HepG2 (cell line): ENCODE results near the gene AAMP. TPM values are rescaled to one million over a fixed set of nuclear protein-coding genes. Genes with fewer than 3 reads are reported as not detected.
A peak's percentile ranks its signal among the peaks of the same experiment; 100 is the strongest.

Source experiments
- CBX1 ChIP-seq: IDR thresholded peaks from one replicate; pipeline ENCODE4 v1.6.1; 2016; ENCODE audit warnings: antibody characterized with exemption, low read depth
- DPF2 ChIP-seq: sonication (generic); formaldehyde crosslinking; IDR thresholded peaks from 2 replicates; pipeline ENCODE4 v1.4.0; 2020; ENCODE audit warnings: mild to moderate bottlenecking, low read depth, missing genetic modification reagents, borderline replicate concordance
- DR1 ChIP-seq: sonication (generic); formaldehyde crosslinking; IDR thresholded peaks from 2 replicates; pipeline ENCODE4 v1.8.0; 2021; ENCODE audit warnings: mild to moderate bottlenecking, missing genetic modification reagents, inconsistent platforms
- DZIP1 ChIP-seq: sonication (generic); formaldehyde crosslinking; IDR thresholded peaks from 2 replicates; pipeline ENCODE4 v1.5.0; 2020; ENCODE audit warnings: mild to moderate bottlenecking, missing genetic modification reagents
- FOXK1 ChIP-seq: sonication (generic); formaldehyde crosslinking; IDR thresholded peaks from 2 replicates; pipeline ENCODE4 v1.4.0; 2020; ENCODE audit warnings: low read depth, missing genetic modification reagents, borderline replicate concordance
- GLMP ChIP-seq: sonication (generic); formaldehyde crosslinking; IDR thresholded peaks from 2 replicates; pipeline ENCODE4 v1.9.0; 2021; ENCODE audit warnings: missing genetic modification reagents, mild to moderate bottlenecking, borderline replicate concordance
- IRF1 ChIP-seq: sonication (generic); formaldehyde crosslinking; IDR thresholded peaks from 2 replicates; pipeline ENCODE4 v1.4.0; 2020; ENCODE audit warnings: low read depth, mild to moderate bottlenecking, missing genetic modification reagents
- NFE2 ChIP-seq: sonication (generic); formaldehyde crosslinking; IDR thresholded peaks from 2 replicates; pipeline ENCODE4 v1.4.0; 2020; ENCODE audit warnings: missing genetic modification reagents
- SOX13 ChIP-seq, 3 experiments: fragments of 450-650 bp in 1 of 3; sonication (generic) in 1 of 3; formaldehyde crosslinking in 1 of 3; IDR thresholded peaks in 2 of 3; conservative IDR thresholded peaks in 1 of 3; 2 replicates each; pipeline versions ENCODE4 v1.5.0 to v1.6.1; 2016 to 2020; ENCODE audit warnings: antibody characterized with exemption in 1 of 3, mild to moderate bottlenecking in 1 of 3, missing compliant biosample characterization in 1 of 3, missing genetic modification reagents in 1 of 3, moderate library complexity in 1 of 3
- SRSF9 ChIP-seq: fragments of 200-400 bp; formaldehyde crosslinking; IDR thresholded peaks from 2 replicates; pipeline ENCODE4 v1.6.1; 2018; ENCODE audit warnings: borderline replicate concordance, mild to moderate bottlenecking, low read depth, low read length; ENCODE audit not compliant: insufficient read depth, poor library complexity, severe bottlenecking
- SYNCRIP ChIP-seq: fragments of 200-400 bp; formaldehyde crosslinking; IDR thresholded peaks from 2 replicates; pipeline ENCODE4 v1.6.1; 2018; ENCODE audit warnings: mild to moderate bottlenecking, low read depth, low read length; ENCODE audit not compliant: insufficient read depth
- TOE1 ChIP-seq: sonication (generic); formaldehyde crosslinking; IDR thresholded peaks from 2 replicates; pipeline ENCODE4 v1.4.0; 2020; ENCODE audit warnings: mild to moderate bottlenecking, missing genetic modification reagents
- ZFP90 ChIP-seq: sonication (generic); formaldehyde crosslinking; IDR thresholded peaks from 2 replicates; pipeline ENCODE4 v1.8.0; 2022; ENCODE audit warnings: missing genetic modification reagents, mild to moderate bottlenecking, inconsistent platforms, borderline replicate concordance
- ZNF296 ChIP-seq: sonication (generic); formaldehyde crosslinking; conservative IDR thresholded peaks from 2 replicates; pipeline ENCODE4 v1.5.0; 2020; ENCODE audit warnings: mild to moderate bottlenecking, missing genetic modification reagents
- ZNF432 ChIP-seq: sonication (generic); formaldehyde crosslinking; IDR thresholded peaks from 2 replicates; pipeline ENCODE4 v1.5.0; 2020; ENCODE audit warnings: missing genetic modification reagents, mild to moderate bottlenecking, borderline replicate concordance
- ZNF446 ChIP-seq: sonication (generic); formaldehyde crosslinking; IDR thresholded peaks from 2 replicates; pipeline ENCODE4 v1.5.0; 2020; ENCODE audit warnings: mild to moderate bottlenecking, missing genetic modification reagents
- ZNF562 ChIP-seq: sonication (generic); formaldehyde crosslinking; IDR thresholded peaks from 2 replicates; pipeline ENCODE4 v1.8.0; 2022; ENCODE audit warnings: missing genetic modification reagents, borderline replicate concordance
- ZNF569 ChIP-seq: sonication (generic); formaldehyde crosslinking; IDR thresholded peaks from 2 replicates; pipeline ENCODE4 v1.5.0; 2020; ENCODE audit warnings: mild to moderate bottlenecking, missing genetic modification reagents, moderate library complexity, borderline replicate concordance
- polyA plus RNA-seq, 8 experiments: library from polyadenylated mRNA; depleted of rRNA in 3 of 8; stranded (reverse) in 7 of 8; unstranded in 1 of 8; fragments of >200 nt; fragmentation: Illumina TruSeq in 4 of 8; extraction: Trizol in 4 of 8; gene quantifications; 2 replicates each; pipeline versions ENCODE4 v1.2.1 to v1.2.3, GENCODE V29; 2011 to 2016; ENCODE audit warnings: low read depth in 4 of 8, missing spikeins in 1 of 8, mixed read lengths in 1 of 8; ENCODE audit not compliant: insufficient read depth in 1 of 8
- total RNA-seq, 5 experiments: library from RNA; depleted of rRNA; stranded (reverse); fragments of >200 nt; fragmentation: Illumina TruSeq; extraction: Trizol; gene quantifications; 2 replicates each; pipeline ENCODE4 v1.2.3, GENCODE V29; 2016; ENCODE audit warnings: low read depth in 1 of 5
- TF ChIP-seq, protein P1 (sequence below): sonication (generic); formaldehyde crosslinking; IDR thresholded peaks from 2 replicates; pipeline ENCODE4 v1.4.0; 2020; ENCODE audit warnings: mild to moderate bottlenecking, missing genetic modification reagents
- TF ChIP-seq, protein P2 (sequence below), 2 experiments: sonication (generic) in 1 of 2; formaldehyde crosslinking in 1 of 2; IDR thresholded peaks; 2 replicates each; pipeline versions ENCODE4 v1.4.0 to v1.6.1; 2018 to 2020; ENCODE audit warnings: missing genetic modification reagents in 2 of 2, borderline replicate concordance in 1 of 2, low read depth in 1 of 2, mild to moderate bottlenecking in 1 of 2, missing biosample characterization in 1 of 2

AAMP gene
- total and polyA plus RNA-seq, 2 of the 13 experiments (the other 11 are each of a cell fraction or from before 2014, with no cell fraction given) = 110 to 186 TPM

DNA sequence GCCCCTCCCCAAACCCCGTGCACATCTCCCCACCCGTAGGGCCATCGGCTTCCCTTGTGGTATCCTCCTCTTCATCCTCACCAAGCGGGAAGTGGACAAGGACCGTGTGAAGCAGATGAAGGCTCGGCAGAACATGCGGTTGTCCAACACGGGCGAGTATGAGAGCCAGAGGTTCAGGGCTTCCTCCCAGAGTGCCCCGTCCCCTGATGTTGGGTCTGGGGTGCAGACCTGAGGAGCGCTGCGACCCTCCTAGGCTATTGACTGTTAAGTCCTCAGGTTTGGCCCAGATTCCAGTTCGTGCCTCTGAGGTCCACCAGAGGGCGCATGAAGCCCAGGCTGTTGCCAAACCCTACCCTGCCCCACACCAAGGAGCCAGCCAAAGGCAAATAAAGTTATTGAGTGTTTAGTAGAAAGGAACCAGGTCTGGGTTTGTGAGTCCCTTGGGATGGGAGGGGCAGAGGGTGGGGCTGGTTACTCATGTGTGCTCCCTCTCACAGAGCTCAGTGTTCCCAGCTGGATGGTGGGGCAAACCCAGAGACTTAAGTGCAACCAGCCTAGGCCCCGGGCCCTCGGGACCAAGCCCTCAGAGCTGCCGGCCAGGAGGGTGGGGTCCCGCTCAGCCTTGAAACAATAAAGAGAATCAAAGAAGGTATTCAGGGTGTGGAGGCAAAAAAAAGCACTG is 2.7 kb upstream of the AAMP start (continued):
- TF ChIP-seq ZFP90 (CRISPR knock-in tag) = peak; percentile 88; the same call in 1 of the 2 replicates
- TF ChIP-seq CBX1 = no peak
- TF ChIP-seq NFE2 = no peak
- TF ChIP-seq DPF2 (CRISPR knock-in tag) = no peak
- TF ChIP-seq DZIP1 (CRISPR knock-in tag) = no peak
- no peak for TF ChIP-seq SOX13 (IDR thresholded peaks at IDR 0.05)
- no peak for TF ChIP-seq SOX13 (CRISPR knock-in tag; conservative IDR thresholded peaks at IDR 0.05 in 1 of 2, IDR thresholded peaks at IDR 0.05 in 1 of 2)
- TF ChIP-seq DR1 (CRISPR knock-in tag) = no peak; the same call in 1 of the 2 replicates
- TF ChIP-seq, protein P1, sequence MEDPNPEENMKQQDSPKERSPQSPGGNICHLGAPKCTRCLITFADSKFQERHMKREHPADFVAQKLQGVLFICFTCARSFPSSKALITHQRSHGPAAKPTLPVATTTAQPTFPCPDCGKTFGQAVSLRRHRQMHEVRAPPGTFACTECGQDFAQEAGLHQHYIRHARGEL = no peak
- TF ChIP-seq SRSF9 = no peak
- TF ChIP-seq ZNF296 (CRISPR knock-in tag) = no peak
- no peak for TF ChIP-seq ZNF562 (CRISPR knock-in tag)
- no peak for TF ChIP-seq ZNF432
- no peak for TF ChIP-seq IRF1 (CRISPR knock-in tag)
- TF ChIP-seq SYNCRIP = no peak
- no peak for TF ChIP-seq ZNF446 (CRISPR knock-in tag)
- TF ChIP-seq, protein P2, sequence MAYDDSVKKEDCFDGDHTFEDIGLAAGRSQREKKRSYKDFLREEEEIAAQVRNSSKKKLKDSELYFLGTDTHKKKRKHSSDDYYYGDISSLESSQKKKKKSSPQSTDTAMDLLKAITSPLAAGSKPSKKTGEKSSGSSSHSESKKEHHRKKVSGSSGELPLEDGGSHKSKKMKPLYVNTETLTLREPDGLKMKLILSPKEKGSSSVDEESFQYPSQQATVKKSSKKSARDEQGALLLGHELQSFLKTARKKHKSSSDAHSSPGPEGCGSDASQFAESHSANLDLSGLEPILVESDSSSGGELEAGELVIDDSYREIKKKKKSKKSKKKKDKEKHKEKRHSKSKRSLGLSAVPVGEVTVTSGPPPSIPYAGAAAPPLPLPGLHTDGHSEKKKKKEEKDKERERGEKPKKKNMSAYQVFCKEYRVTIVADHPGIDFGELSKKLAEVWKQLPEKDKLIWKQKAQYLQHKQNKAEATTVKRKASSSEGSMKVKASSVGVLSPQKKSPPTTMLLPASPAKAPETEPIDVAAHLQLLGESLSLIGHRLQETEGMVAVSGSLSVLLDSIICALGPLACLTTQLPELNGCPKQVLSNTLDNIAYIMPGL (CRISPR knock-in tag; IDR thresholded peaks at IDR 0.05; ENCODE audit: borderline replicate concordance in 1 of 2, low read depth in 1 of 2) = peak; percentile 51 to 53; a peak in 1 of 4 replicates
- TF ChIP-seq TOE1 (CRISPR knock-in tag) = no peak
- no peak for TF ChIP-seq FOXK1 (CRISPR knock-in tag)
- no peak for TF ChIP-seq GLMP (CRISPR knock-in tag)
- TF ChIP-seq ZNF569 (CRISPR knock-in tag) = no peak
